Coronary artery (tissue), 2 donors: ENCODE measurements around the gene RUNX3.

ENCODE experiments used
- DNase-seq: peaks from one replicate; pipeline ENCODE4 v3.0.0-alpha.2; 2017; ENCODE audit warnings: low spot score
- H3K27ac ChIP-seq, 2 donors: fragments of 200-600 bp; sonication (generic); one replicate each; pipeline ENCODE4 v1.5.1; 2016 to 2019
- H3K4me3 ChIP-seq: fragments of 200-600 bp; sonication (generic); 2 replicates; pipeline ENCODE4 v1.5.1; 2016; ENCODE audit warnings: mild to moderate bottlenecking, moderate library complexity
- TF ChIP-seq, protein P1 (sequence below): fragments of 200-600 bp; sonication (generic); IDR thresholded peaks from one replicate; pipeline ENCODE4 v1.5.1; 2019; ENCODE audit warnings: antibody characterized with exemption

The RUNX3 gene

DNA sequence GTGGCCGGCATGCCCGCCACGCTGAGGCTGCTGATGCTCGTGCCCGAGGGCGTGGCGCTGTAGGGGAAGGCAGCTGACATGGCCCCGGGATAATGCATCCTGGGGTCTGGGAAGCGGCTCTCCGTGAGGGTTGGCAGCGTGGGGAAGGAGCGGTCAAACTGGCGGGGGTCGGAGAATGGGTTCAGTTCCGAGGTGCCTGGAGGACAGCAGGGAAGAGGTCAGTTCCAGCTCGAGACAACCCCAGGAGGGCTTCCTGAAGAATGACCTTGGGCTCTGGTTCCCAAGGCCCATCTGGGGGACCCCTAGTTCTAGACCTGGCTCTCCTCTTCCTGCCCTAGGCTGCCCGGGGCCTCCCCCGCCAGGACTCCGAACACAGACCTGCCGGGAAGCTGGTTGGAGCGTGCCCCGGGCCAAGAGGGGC is 27.6 kb downstream of the RUNX3 start:
- DNase-seq, result peak; percentile 60
- TF ChIP-seq, protein P1, sequence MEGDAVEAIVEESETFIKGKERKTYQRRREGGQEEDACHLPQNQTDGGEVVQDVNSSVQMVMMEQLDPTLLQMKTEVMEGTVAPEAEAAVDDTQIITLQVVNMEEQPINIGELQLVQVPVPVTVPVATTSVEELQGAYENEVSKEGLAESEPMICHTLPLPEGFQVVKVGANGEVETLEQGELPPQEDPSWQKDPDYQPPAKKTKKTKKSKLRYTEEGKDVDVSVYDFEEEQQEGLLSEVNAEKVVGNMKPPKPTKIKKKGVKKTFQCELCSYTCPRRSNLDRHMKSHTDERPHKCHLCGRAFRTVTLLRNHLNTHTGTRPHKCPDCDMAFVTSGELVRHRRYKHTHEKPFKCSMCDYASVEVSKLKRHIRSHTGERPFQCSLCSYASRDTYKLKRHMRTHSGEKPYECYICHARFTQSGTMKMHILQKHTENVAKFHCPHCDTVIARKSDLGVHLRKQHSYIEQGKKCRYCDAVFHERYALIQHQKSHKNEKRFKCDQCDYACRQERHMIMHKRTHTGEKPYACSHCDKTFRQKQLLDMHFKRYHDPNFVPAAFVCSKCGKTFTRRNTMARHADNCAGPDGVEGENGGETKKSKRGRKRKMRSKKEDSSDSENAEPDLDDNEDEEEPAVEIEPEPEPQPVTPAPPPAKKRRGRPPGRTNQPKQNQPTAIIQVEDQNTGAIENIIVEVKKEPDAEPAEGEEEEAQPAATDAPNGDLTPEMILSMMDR, result no peak
- H3K27ac ChIP-seq, result no peak overlapping the region
- H3K4me3 ChIP-seq, result no peak overlapping the region

DNA sequence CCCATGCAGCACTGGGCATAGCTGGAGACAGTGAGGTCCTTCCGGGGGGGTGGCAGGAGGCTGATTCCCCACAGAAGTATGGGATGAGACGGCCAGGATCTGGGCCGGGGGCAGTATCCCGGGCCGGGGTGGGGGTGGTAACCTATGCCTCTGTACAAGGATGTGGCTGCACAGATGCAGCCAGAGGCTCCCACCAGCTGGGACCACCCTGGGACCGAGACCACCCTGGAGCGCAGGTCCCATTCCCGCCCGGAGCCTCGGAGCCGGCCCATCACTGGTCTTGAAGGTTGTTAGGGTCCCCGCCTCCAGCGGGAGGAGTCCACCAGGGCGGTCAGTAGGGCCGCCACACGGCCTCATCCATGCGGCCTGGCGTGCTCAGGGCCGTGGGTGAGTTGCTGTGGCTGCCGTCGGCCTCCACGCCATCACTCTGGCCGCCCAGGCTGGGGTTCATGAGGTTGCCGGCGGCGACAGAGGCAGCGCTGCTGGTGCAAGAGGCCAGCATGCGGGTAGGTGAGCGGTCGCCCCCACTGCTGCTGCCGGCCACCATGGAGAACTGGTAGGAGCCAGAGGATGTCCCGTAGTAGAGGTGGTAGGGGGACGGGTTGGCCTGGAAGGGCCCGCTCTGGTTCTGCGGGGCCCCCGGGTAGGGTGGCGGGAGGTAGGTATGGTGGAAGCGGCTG is 28.1 kb downstream of the RUNX3 start:
- no peak overlapping the region for H3K27ac ChIP-seq
- no peak overlapping the region for H3K4me3 ChIP-seq
- TF ChIP-seq, protein P1, result no peak
- DNase-seq, result peak; percentile 50

- H3K27ac ChIP-seq, result no peak overlapping the region
These were observed 28.9 kb downstream of the RUNX3 start for GRCh38 chr1:24900985-24901781.

GRCh38 chr1:24900486-24900849 is 29.6 kb downstream of the RUNX3 start:
- no peak overlapping the region for H3K27ac ChIP-seq
- H3K4me3 ChIP-seq, result no peak overlapping the region
- TF ChIP-seq, protein P1, result no peak
- DNase-seq, result peak; percentile 45

More at GRCh38 chr1:24900985-24901781, 28.9 kb downstream of the RUNX3 start:
- TF ChIP-seq, protein P1, result no peak
- DNase-seq, result peak; percentile 62
- H3K4me3 ChIP-seq, result no peak overlapping the region

- TF ChIP-seq, protein P1, result no peak
- no peak overlapping the region for H3K27ac ChIP-seq
- no peak for DNase-seq
- no peak overlapping the region for H3K4me3 ChIP-seq
These were observed 30.2 kb downstream of the RUNX3 start for GRCh38 chr1:24899581-24900485.

DNA sequence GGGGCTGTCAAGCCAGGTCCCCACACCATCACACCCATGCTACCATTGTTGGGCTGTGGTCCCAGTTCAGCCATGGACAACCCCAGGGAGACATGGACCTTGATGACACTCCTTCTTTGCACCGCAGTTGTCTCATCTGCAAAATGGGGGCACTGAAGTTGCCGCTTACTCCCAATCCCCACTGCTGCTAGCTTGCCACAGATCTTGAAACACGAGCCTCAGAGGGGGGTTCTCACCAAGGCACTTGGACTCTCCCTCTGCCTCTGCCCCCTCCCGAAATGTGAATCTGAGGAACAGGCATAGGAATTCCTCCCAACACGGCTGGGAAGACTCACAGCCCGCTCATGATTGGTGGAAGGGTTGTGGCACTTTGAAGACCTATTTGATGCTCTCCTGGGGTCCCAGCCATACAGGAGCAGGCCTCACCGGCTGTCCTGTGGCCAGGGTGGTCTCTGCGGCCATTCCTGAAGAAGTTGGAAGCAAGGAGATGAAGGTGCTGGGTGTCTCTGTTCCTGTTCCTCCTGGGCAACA is 31.1 kb downstream of the RUNX3 start:
- Histone ChIP-seq H3K27ac (no peak overlapping the region), H3K4me3 (no peak overlapping the region)
- TF ChIP-seq, protein P1, result no peak
- peak; percentile 61 for DNase-seq
